Tibial artery (tissue), 4 donors: Measurements from ENCODE around the gene DCTN5.

ENCODE experiments used
- DNase-seq, 2 donors: peaks; one replicate each; pipeline ENCODE4 v3.0.0-alpha.2; 2019
- H3K27ac ChIP-seq, 2 donors: fragments of 200-600 bp; sonication (generic) in 1 of 2; 1 replicate in 1 of 2; 2 replicates in 1 of 2; pipeline ENCODE4 v1.5.1; 2018 to 2019; ENCODE audit warnings: mild to moderate bottlenecking in 1 of 2
- H3K27me3 ChIP-seq, 2 donors: fragments of 200-600 bp; sonication (generic) in 1 of 2; one replicate each; pipeline versions ENCODE4 v1.5.1 to v1.6.0; 2016 to 2019
- H3K36me3 ChIP-seq, 3 donors: fragments of 200-600 bp; sonication (generic) in 2 of 3; one replicate each; pipeline ENCODE4 v1.5.1; 2016 to 2019; ENCODE audit warnings: mild to moderate bottlenecking in 2 of 3
- H3K4me1 ChIP-seq, 4 donors: fragments of 200-600 bp; sonication (generic) in 2 of 4; 1 replicate in 3 of 4; 2 replicates in 1 of 4; pipeline ENCODE4 v1.5.1; 2016 to 2019
- H3K4me3 ChIP-seq, 2 donors: fragments of 200-600 bp; sonication (generic) in 1 of 2; 1 replicate in 1 of 2; 2 replicates in 1 of 2; pipeline ENCODE4 v1.5.1; 2018 to 2019; ENCODE audit warnings: mild to moderate bottlenecking in 2 of 2
- H3K9me3 ChIP-seq, 3 donors: fragments of 200-600 bp; sonication (generic) in 1 of 3; one replicate each; pipeline ENCODE4 v1.5.1; 2016 to 2019
- intact Hi-C: fragments of 100-400 bp; cut with DNase I; formaldehyde crosslinking; loops from one replicate; pipeline ENCODE4 v1.15.0; 2023; ENCODE audit warnings: low total_unique reads
- TF ChIP-seq, protein P1 (sequence below), 2 experiments: fragments of 200-600 bp in 1 of 2; fragments of 450-650 bp in 1 of 2; IDR thresholded peaks; one replicate each; pipeline ENCODE4 v1.5.1; 2017 to 2019; ENCODE audit warnings: antibody characterized with exemption in 2 of 2, mild to moderate bottlenecking in 1 of 2, moderate library complexity in 1 of 2

Gene DCTN5

DNA sequence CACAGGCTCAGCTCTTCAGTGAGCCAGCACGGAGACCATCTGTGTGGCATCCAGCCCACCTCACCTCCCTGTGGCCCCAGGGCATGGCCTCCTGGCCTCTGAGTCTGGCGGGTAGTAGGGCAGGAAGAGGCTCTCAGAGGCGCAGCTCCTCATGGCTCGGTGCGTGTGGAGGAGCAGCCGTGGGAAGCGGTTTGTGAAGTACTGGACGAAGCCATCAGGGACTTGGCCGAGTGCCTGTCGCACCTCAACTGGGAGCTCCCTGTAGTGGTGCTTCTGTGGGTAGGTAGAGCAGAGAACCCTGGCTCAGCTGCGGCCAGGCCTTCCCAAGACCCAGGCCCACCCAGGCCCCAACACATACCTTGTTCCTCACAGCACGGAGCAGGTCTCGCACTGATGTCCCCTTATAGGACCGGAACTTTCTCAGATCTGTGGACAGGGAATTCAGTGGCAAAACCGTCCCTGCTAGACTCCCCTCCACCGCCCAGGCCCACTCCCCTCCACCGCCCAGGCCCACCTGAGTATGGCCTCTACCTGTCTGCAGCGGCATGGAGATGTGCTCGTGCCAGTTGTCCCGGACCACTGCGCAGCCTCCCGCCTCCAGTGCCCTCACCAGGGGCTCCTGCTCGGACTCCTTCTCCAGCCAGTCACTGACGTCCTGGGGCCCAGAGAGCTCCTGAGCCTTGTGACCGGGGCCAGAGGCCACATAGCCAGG, 49.7 kb downstream of the DCTN5 start:
- intact Hi-C loops = no loop called here
- Histone ChIP-seq H3K36me3 (peaks cover 33 to 55% (median 47%) of the 10 kb centered on the region in 3 donors), H3K4me3 (no peak overlapping the region), H3K27ac (no peak overlapping the region), H3K4me1 (peaks cover 0 to 12% (median 8%) of the 10 kb centered on the region in 4 donors), H3K9me3 (no peaks in the 10 kb centered on the region), H3K27me3 (no peaks in the 10 kb centered on the region)
- no peak for DNase-seq
- TF ChIP-seq, protein P1, sequence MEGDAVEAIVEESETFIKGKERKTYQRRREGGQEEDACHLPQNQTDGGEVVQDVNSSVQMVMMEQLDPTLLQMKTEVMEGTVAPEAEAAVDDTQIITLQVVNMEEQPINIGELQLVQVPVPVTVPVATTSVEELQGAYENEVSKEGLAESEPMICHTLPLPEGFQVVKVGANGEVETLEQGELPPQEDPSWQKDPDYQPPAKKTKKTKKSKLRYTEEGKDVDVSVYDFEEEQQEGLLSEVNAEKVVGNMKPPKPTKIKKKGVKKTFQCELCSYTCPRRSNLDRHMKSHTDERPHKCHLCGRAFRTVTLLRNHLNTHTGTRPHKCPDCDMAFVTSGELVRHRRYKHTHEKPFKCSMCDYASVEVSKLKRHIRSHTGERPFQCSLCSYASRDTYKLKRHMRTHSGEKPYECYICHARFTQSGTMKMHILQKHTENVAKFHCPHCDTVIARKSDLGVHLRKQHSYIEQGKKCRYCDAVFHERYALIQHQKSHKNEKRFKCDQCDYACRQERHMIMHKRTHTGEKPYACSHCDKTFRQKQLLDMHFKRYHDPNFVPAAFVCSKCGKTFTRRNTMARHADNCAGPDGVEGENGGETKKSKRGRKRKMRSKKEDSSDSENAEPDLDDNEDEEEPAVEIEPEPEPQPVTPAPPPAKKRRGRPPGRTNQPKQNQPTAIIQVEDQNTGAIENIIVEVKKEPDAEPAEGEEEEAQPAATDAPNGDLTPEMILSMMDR (IDR thresholded peaks at IDR 0.05) = no peak

DNA sequence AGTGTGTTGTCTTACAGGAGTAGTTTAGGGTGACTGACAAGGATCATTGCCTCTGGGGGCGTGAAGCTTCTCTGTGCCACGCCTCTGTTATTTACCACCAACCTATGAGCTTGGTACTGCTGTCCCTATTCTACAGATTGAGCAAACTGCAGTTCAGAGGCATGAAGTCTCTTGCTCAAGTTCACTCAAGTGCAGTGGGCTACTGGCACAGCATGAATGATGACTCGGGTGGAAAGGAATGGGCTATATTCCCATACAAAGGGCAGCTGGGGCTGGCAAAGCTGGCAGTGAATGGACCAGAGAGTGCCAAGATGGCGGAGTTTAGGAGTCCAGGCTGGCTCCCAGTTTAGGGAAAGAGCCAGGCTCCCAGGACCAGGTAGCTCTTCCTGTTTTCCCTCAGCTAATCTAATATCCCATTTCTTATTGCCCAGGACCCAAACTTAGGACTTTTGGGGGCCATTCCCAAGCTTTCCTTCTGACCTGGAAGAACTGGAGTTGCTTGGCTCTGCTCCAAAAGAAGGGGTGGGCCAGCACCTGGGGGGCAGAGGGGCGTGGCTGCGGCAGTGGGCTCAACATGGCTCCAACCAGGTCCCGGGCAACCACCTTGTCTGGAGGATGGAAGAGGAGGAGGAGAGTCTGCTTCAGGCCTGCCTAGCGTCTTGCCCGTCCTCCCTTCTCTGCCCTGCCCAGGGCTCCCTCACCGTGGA, 50.4 kb downstream of the DCTN5 start:
- TF ChIP-seq, protein P1 (IDR thresholded peaks at IDR 0.05) = no peak
- intact Hi-C loops = no loop called here
- no peak for DNase-seq

GRCh38 chr16:23692190-23692837, 51.0 kb downstream of the DCTN5 start:
- Histone ChIP-seq H3K4me1 (peaks cover 0 to 12% (median 8%) of the 10 kb centered on the region in 4 donors), H3K27ac (no peak overlapping the region), H3K36me3 (peaks cover 31 to 41% (median 37%) of the 10 kb centered on the region in 3 donors), H3K4me3 (no peak overlapping the region), H3K9me3 (no peaks in the 10 kb centered on the region), H3K27me3 (no peaks in the 10 kb centered on the region)
- intact Hi-C loops = no loop called here
- DNase-seq = no peak
- TF ChIP-seq, protein P1 (IDR thresholded peaks at IDR 0.05) = no peak

More for the DNA sequence above, 50.4 kb downstream of the DCTN5 start:
- H3K9me3 ChIP-seq = no peaks in the 10 kb centered on the region
- no peaks in the 10 kb centered on the region for H3K27me3 ChIP-seq
- no peak overlapping the region for H3K4me3 ChIP-seq
- no peak overlapping the region for H3K27ac ChIP-seq
- H3K36me3 ChIP-seq = peaks cover 33 to 48% (median 43%) of the 10 kb centered on the region in 3 donors
- peaks cover 0 to 12% (median 8%) of the 10 kb centered on the region in 4 donors for H3K4me1 ChIP-seq

- Histone ChIP-seq H3K36me3 (peaks cover 14 to 22% (median 18%) of the 10 kb centered on the region in 3 donors), H3K9me3 (no peaks in the 10 kb centered on the region), H3K27ac (peak overlapping the region in 1 of 2 donors; percentile 4), H3K27me3 (no peaks in the 10 kb centered on the region), H3K4me3 (peak overlapping the region in 1 of 2 donors; percentile 42), H3K4me1 (peaks cover 0 to 12% (median 8%) of the 10 kb centered on the region in 4 donors)
- DNase-seq = no peak
- intact Hi-C loops = no loop called here
- TF ChIP-seq, protein P1 (IDR thresholded peaks at IDR 0.05) = no peak
Observed at GRCh38 chr16:23694265-23694643, 53.0 kb downstream of the DCTN5 start.

DNA sequence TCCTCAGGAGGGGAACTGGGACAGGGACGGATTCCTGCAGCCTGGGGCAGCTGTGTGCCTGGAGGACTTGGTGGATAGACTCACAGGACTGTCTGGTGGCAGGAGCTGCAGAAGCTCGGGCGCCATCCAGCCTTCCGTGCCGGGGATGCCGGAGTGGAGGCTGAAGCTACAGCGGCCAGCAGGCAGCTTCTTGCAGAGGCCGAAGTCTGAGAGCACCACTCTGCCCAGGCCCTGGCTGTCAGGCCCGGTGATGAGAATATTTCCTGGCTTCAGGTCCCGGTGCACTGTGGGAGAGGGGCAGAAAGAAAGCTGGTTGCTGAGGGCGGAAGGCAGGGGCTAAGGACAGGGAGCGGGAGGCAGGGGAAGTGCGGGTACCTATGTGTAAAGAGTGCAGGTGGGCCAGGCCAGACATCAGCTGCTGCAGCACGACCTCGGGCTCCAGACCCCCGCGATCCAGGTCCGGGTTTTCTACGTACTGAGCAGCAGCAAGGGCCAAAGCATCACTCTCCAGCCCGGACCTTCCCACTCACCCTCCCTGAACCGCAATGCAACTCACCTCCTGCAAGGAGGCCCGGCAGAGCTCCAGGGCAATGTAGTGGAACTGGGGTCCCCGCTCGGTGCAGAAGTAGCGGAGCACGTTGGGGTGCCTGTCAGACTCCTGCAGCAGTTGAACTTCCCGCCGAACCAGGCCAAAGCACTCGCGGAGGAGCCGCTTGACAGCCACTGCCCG, 53.5 kb downstream of the DCTN5 start:
- no peak for DNase-seq
- Histone ChIP-seq H3K27me3 (no peaks in the 10 kb centered on the region), H3K27ac (peak overlapping the region in 1 of 2 donors; percentile 4), H3K4me3 (peak overlapping the region; percentile 31 to 42), H3K36me3 (peaks cover 9 to 16% (median 12%) of the 10 kb centered on the region in 3 donors), H3K9me3 (no peaks in the 10 kb centered on the region), H3K4me1 (peaks cover 0 to 12% (median 8%) of the 10 kb centered on the region in 4 donors)
- intact Hi-C loops = no loop called here
- TF ChIP-seq, protein P1 (IDR thresholded peaks at IDR 0.05) = no peak
